K562 (cell line): ENCODE results near the gene BAHD1. TPM values are rescaled to one million over a fixed set of nuclear protein-coding genes. Genes with fewer than 3 reads are reported as not detected.
A peak's percentile ranks its signal among the peaks of the same experiment; 100 is the strongest.

ENCODE experiments used
- ADNP ChIP-seq: fragments of 200-800 bp; sonication (Bioruptor generic); IDR thresholded peaks from 2 replicates; pipeline ENCODE4 v1.6.1; 2016; ENCODE audit warnings: missing genetic modification characterization, missing compliant biosample characterization
- ATF1 ChIP-seq, 2 experiments: fragments of 450-650 bp in 1 of 2; IDR thresholded peaks; 2 replicates each; pipeline ENCODE4 v1.6.1; 2016; ENCODE audit warnings: missing compliant biosample characterization in 1 of 2, missing genetic modification characterization in 1 of 2
- ATF7 ChIP-seq: fragments of 450-650 bp; IDR thresholded peaks from 2 replicates; pipeline ENCODE4 v1.7.1; 2014; ENCODE audit warnings: mild to moderate bottlenecking, moderate library complexity
- CHD1 ChIP-seq: fragments of 200-600 bp; sonication (generic); IDR thresholded peaks from one replicate; pipeline ENCODE4 v1.6.1; 2012; ENCODE audit warnings: mild to moderate bottlenecking, moderate library complexity, low read length, inconsistent platforms
- CTBP1 ChIP-seq: fragments of 450-650 bp; IDR thresholded peaks from 2 replicates; pipeline ENCODE4 v1.6.1; 2016; ENCODE audit warnings: borderline replicate concordance
- ERF ChIP-seq: fragments of 450-650 bp; formaldehyde crosslinking; IDR thresholded peaks from 2 replicates; pipeline ENCODE4 v1.4.0; 2020; ENCODE audit warnings: mild to moderate bottlenecking, mixed read lengths
- MAZ ChIP-seq, 2 experiments: fragments of 450-650 bp in 1 of 2; sonication (generic) in 1 of 2; formaldehyde crosslinking; IDR thresholded peaks in 1 of 2; conservative IDR thresholded peaks in 1 of 2; 2 replicates each; pipeline versions ENCODE4 v1.4.0 to v1.5.0; 2020; ENCODE audit warnings: mild to moderate bottlenecking in 1 of 2, missing genetic modification reagents in 1 of 2
- NFE2 ChIP-seq: IDR thresholded peaks from 2 replicates; pipeline ENCODE4 v1.6.1; 2014; ENCODE audit warnings: antibody characterized with exemption, low read depth
- NFRKB ChIP-seq: fragments of 450-650 bp; IDR thresholded peaks from 2 replicates; pipeline ENCODE4 v1.6.1; 2016; ENCODE audit warnings: low read depth
- POLR2G ChIP-seq: fragments of 200-400 bp; formaldehyde crosslinking; IDR thresholded peaks from 2 replicates; pipeline ENCODE4 v1.6.1; 2017; ENCODE audit warnings: low read depth, mild to moderate bottlenecking, antibody characterized with exemption, low read length, moderate library complexity
- PYGO2 ChIP-seq: fragments of 450-650 bp; IDR thresholded peaks from 2 replicates; pipeline ENCODE4 v1.6.1; 2016; ENCODE audit warnings: mild to moderate bottlenecking, missing genetic modification characterization, moderate library complexity, missing compliant biosample characterization
- RBM17 ChIP-seq: fragments of 200-400 bp; formaldehyde crosslinking; IDR thresholded peaks from 2 replicates; pipeline ENCODE4 v1.6.1; 2017; ENCODE audit warnings: low read depth, mild to moderate bottlenecking, low read length, borderline replicate concordance
- RCOR1 ChIP-seq, 2 experiments: IDR thresholded peaks; 2 replicates each; pipeline ENCODE4 v1.6.1; 2012; ENCODE audit warnings: low read depth in 2 of 2, low read length in 2 of 2, borderline replicate concordance in 1 of 2, improper control_type of control experiment in 1 of 2
- ZKSCAN3 ChIP-seq: fragments of 250-450 bp; sonication (Bioruptor Pico); IDR thresholded peaks from 2 replicates; pipeline ENCODE4 v1.4.0; 2020
- polyA plus RNA-seq, 8 experiments: library from polyadenylated mRNA; depleted of rRNA in 4 of 8; stranded (reverse) in 5 of 8; unstranded in 3 of 8; fragments of >200 nt; fragmentation: Nextera tagmentation in 2 of 8; fragmentation: Illumina TruSeq in 1 of 8; extraction: Ambion mirVana in 2 of 8; extraction: Trizol in 1 of 8; gene quantifications; 2 replicates each; pipeline versions ENCODE4 v1.2.1 to v1.2.3, GENCODE V29; 2011 to 2014; ENCODE audit warnings: inconsistent platforms in 1 of 8, missing spikeins in 1 of 8
- total RNA-seq, 7 experiments: library from RNA; depleted of rRNA in 6 of 7; stranded (reverse); fragments of >200 nt in 6 of 7; fragmentation: Illumina TruSeq in 2 of 7; extraction: Trizol in 2 of 7; gene quantifications; 2 replicates each; pipeline versions ENCODE4 v1.2.1 to v1.2.3, GENCODE V29; 2011 to 2021; ENCODE audit warnings: low replicate concordance in 1 of 7
- TF ChIP-seq, protein P1 (sequence below): fragments of 450-650 bp; formaldehyde crosslinking; IDR thresholded peaks from 2 replicates; pipeline ENCODE4 v1.4.0; 2022; ENCODE audit warnings: missing genetic modification characterization
- TF ChIP-seq, protein P2 (sequence below): fragments of 250-450 bp; sonication (Bioruptor Pico); IDR thresholded peaks from 2 replicates; pipeline ENCODE4 v1.4.0; 2020; ENCODE audit warnings: borderline replicate concordance
- TF ChIP-seq, protein P3 (sequence below): fragments of 250-450 bp; sonication (Bioruptor Pico); IDR thresholded peaks from 2 replicates; pipeline ENCODE4 v1.8.0; 2022; ENCODE audit warnings: inconsistent platforms, mild to moderate bottlenecking, moderate library complexity, borderline replicate concordance
- TF ChIP-seq, protein P4 (sequence below): sonication (generic); formaldehyde crosslinking; IDR thresholded peaks from 2 replicates; pipeline ENCODE4 v1.8.0; 2022; ENCODE audit warnings: mild to moderate bottlenecking, missing genetic modification reagents, borderline replicate concordance
- TF ChIP-seq, protein P5 (sequence below): fragments of 200-800 bp; sonication (Bioruptor generic); IDR thresholded peaks from 2 replicates; pipeline ENCODE4 v1.6.1; 2017; ENCODE audit warnings: missing genetic modification characterization, missing compliant biosample characterization

Gene BAHD1
- total and polyA plus RNA-seq, 9 of the 15 experiments (the other 6 are each of a cell fraction or from before 2014, with no cell fraction given), result 0.55 to 38.5 (median 11.5) TPM

DNA sequence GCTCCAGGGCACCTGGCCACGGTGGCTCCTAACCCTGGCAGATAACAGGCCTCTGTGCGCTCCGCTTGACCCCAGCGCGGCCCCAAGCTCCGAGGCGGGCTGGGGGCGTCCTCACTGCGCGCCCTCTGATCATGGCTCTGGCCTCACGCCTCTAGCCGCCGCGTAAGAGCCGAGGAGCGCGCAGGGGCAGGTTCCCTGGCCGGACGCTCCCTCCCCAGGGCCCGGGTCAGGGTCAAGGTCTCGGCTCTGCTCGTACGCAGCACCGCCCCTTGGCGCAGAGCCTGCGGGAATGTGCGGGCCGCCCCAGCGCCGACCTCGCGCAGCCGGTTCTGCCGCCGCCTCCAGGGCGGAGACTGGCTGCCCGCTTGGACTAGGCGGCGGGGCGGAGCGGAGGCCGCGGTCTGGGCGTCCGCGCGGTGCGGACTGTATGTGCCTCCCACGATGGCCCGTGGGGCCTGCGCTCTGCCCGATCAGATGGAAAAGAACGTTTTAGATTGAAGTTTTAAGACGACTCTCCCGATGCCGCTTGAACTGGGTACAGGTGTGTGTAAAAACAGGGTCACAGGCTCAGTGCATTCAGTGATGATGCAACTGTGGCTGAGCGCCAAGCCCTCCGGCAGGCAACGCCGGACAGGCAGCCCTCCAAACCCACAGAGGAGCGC, 70.8 kb downstream of the BAHD1 start (continued):
- peak; percentile 43 for TF ChIP-seq CHD1
- TF ChIP-seq, protein P1, sequence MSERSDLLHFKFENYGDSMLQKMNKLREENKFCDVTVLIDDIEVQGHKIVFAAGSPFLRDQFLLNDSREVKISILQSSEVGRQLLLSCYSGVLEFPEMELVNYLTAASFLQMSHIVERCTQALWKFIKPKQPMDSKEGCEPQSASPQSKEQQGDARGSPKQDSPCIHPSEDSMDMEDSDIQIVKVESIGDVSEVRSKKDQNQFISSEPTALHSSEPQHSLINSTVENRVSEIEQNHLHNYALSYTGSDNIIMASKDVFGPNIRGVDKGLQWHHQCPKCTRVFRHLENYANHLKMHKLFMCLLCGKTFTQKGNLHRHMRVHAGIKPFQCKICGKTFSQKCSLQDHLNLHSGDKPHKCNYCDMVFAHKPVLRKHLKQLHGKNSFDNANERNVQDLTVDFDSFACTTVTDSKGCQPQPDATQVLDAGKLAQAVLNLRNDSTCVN (CRISPR knock-in tag), result no peak
- peak in 1 of 2 experiments; percentile 60; a peak in 1 of 4 replicates for TF ChIP-seq RCOR1 (IDR thresholded peaks at IDR 0.05; ENCODE audit: borderline replicate concordance in 1 of 2, low read depth in 2 of 2, low read length in 2 of 2)
- TF ChIP-seq, protein P2, sequence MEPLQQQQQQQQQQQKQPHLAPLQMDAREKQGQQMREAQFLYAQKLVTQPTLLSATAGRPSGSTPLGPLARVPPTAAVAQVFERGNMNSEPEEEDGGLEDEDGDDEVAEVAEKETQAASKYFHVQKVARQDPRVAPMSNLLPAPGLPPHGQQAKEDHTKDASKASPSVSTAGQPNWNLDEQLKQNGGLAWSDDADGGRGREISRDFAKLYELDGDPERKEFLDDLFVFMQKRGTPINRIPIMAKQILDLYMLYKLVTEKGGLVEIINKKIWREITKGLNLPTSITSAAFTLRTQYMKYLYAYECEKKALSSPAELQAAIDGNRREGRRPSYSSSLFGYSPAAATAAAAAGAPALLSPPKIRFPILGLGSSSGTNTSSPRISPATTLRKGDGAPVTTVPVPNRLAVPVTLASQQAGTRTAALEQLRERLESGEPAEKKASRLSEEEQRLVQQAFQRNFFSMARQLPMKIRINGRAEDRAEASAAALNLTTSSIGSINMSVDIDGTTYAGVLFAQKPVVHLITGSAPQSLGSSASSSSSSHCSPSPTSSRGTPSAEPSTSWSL, result no peak
- peak; percentile 79 for TF ChIP-seq ATF7
- TF ChIP-seq PYGO2 (tag), result no peak
- TF ChIP-seq, protein P3, sequence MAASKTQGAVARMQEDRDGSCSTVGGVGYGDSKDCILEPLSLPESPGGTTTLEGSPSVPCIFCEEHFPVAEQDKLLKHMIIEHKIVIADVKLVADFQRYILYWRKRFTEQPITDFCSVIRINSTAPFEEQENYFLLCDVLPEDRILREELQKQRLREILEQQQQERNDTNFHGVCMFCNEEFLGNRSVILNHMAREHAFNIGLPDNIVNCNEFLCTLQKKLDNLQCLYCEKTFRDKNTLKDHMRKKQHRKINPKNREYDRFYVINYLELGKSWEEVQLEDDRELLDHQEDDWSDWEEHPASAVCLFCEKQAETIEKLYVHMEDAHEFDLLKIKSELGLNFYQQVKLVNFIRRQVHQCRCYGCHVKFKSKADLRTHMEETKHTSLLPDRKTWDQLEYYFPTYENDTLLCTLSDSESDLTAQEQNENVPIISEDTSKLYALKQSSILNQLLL (CRISPR knock-in tag), result no peak
- TF ChIP-seq, protein P4, sequence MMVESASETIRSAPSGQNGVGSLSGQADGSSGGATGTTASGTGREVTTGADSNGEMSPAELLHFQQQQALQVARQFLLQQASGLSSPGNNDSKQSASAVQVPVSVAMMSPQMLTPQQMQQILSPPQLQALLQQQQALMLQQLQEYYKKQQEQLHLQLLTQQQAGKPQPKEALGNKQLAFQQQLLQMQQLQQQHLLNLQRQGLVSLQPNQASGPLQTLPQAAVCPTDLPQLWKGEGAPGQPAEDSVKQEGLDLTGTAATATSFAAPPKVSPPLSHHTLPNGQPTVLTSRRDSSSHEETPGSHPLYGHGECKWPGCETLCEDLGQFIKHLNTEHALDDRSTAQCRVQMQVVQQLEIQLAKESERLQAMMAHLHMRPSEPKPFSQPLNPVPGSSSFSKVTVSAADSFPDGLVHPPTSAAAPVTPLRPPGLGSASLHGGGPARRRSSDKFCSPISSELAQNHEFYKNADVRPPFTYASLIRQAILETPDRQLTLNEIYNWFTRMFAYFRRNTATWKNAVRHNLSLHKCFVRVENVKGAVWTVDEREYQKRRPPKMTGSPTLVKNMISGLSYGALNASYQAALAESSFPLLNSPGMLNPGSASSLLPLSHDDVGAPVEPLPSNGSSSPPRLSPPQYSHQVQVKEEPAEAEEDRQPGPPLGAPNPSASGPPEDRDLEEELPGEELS (CRISPR knock-in tag), result no peak; the same call in 1 of the 2 replicates
- peak; percentile 9; the same call in 1 of the 2 replicates for TF ChIP-seq ERF (CRISPR knock-in tag)
- TF ChIP-seq POLR2G, result peak; percentile 98
- peak; percentile 97 for TF ChIP-seq CTBP1
- no peak for TF ChIP-seq NFE2
- peak; percentile 65 to 67; a peak in 2 of 4 replicates for TF ChIP-seq MAZ (CRISPR knock-in tag; conservative IDR thresholded peaks at IDR 0.05 in 1 of 2, IDR thresholded peaks at IDR 0.05 in 1 of 2)
- TF ChIP-seq ATF1 (CRISPR knock-in tag; IDR thresholded peaks at IDR 0.05), result no peak
- TF ChIP-seq ATF1 (tag; IDR thresholded peaks at IDR 0.05), result peak; percentile 47
- no peak for TF ChIP-seq NFRKB
- TF ChIP-seq, protein P5, sequence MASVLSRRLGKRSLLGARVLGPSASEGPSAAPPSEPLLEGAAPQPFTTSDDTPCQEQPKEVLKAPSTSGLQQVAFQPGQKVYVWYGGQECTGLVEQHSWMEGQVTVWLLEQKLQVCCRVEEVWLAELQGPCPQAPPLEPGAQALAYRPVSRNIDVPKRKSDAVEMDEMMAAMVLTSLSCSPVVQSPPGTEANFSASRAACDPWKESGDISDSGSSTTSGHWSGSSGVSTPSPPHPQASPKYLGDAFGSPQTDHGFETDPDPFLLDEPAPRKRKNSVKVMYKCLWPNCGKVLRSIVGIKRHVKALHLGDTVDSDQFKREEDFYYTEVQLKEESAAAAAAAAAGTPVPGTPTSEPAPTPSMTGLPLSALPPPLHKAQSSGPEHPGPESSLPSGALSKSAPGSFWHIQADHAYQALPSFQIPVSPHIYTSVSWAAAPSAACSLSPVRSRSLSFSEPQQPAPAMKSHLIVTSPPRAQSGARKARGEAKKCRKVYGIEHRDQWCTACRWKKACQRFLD (CRISPR knock-in tag), result 0 out of 2 replicates have a peak, but pooled peaks have one; percentile 13
- TF ChIP-seq ZKSCAN3 (CRISPR knock-in tag), result no peak
- TF ChIP-seq ADNP (tag), result no peak
- TF ChIP-seq RBM17, result no peak
